Stimulated activated CD4-positive, alpha-beta T cell treated with anti-CD3 and anti-CD28 coated beads, Interleukin-4, amount 100 ng/mL, for 48 hours (primary cell): ENCODE data around the gene KSR2.
"Not testable (repeated sequence)": the region's sequence is repeated elsewhere in the genome, so short reads cannot be mapped to it uniquely, and the experiment has no call there.

Source experiments
- DNase-seq, 2 donors: peaks; one replicate each; pipeline ENCODE4 v3.0.0-alpha.2; 2020; ENCODE audit warnings: low read depth in 2 of 2

KSR2 gene

DNA sequence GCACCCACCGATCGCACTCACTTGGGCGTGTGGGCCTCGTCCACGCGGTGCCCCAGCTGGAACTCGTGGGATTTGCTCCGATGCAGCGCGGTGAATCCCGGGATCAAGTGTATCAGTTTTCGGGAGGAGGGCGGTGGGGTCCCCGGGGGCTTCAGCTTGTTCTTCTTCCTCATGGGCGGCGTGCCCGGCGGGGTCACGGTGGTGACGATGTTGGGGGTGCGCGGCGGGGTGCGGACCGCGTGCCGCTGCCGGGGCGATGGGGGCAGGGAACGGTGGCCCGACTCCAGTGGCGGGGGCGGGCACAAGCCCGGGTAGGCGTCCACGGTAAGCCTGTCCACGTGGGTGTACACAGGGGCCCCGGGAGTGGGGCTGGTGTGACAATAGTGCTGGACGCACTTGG lies 207.8 kb downstream of the KSR2 start:
- no peak for DNase-seq

DNA sequence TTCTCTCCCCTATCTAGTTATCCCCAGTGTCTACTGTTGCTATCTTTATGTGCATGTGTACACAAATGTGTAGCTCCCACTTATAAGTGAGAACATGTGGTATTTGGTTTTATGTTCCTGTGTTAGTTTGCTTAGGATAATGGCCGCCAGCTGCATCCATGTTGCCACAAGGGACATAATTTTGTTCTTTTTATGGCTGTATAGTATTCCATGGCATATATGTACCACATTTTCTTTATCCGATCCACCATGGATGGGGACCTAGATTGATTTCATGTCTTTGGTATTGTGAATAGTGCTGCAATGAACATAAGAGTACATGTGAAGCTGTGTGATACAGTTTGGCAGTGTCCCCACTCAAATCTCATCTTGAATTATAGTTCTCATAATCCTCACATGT lies 218.1 kb downstream of the KSR2 start:
- no peak for DNase-seq

DNA sequence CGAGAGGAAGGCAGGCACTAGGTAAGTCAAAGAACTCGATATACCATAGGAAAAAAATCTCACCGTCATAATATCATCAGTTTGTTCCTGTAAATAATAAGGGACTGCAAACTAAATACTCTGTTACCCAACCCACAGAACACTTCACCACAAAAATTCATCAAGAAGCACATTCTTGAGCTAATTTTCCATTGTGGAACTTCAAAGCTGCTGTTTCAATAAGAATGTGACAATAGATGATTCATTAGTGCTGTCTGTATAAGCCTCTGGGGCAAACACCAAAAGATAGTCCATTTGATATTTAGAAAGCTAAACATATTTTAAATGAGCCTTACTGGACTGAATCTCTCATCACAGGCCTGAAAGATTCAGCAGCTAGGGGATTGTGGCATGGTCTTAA lies 219.4 kb downstream of the KSR2 start:
- no peak for DNase-seq

DNA sequence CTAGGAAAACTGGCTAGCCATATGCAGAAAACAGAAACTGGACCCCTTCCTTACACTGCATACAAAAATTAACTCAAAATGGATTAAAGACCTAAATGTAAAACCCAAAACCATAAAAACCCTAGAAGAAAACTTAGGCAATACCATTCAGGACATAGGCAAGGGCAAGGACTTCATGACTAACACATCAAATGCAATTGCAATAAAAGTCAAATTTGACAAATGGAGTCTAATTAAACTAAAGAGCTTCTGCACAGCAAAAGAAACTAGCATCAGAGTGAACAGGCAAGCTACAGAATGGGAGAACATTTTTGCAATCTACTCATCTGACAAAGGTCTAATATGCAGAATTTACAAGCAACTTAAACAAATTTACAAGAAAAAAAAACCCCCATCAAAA lies 222.4 kb downstream of the KSR2 start:
- not testable (repeated sequence) for DNase-seq

DNA sequence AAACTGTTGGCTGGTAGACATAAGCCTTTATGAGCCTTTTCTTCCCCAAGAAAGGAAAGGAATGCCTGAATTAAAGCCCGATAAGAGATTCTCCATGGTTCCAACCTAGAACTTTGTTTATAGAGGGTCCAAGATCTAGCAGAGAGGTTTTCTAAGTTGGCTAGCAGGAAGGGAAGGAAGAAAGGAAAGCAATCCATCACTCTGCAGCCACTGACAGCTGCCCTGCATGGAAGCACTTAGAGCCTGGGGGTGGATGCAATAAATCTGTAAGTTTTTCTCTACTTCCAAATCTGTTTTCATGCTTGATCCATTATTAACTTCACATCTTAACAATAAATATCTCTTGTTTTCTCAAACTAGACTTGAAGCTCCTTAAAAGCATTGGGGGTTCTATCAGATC lies 224.4 kb downstream of the KSR2 start:
- no peak for DNase-seq

DNA sequence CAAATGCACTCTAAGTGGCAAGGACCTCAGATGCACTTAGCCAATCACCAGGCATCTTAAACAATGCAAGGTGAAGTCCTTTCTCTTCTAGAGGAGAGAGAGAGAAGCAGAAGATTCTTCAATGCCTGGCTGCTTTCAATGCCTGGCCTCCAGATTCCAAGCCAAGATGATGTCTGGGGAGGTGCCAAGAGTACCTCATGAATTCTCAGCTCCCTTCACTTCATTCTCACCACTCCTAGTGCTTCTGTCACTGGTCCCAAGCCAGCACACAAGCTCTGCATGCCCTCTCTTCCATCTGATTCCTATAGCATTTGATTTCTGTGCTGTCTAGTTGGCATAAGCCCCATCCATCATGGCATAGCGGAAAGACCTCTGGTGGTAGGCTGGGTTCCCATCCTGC lies 225.0 kb downstream of the KSR2 start:
- no peak for DNase-seq

DNA sequence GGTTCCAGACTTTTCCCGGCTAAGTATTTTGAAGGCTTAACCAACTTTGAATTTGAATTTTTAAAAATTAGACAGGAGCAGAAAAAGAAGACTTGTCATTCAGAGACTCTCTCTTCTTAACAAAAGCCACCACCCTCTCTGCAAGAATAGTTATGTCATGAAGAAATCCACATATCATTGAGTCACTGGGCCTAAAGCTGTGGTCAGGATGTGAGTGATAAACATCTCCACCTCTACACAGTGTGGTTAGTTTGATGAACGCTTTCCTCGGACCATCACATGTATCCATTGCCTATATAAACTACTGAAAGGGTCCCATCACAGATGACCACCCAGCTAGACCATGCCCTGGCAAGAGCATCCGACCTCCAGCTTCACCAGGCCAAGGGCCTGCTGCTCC lies 226.1 kb downstream of the KSR2 start:
- DNase-seq, result no peak

DNA sequence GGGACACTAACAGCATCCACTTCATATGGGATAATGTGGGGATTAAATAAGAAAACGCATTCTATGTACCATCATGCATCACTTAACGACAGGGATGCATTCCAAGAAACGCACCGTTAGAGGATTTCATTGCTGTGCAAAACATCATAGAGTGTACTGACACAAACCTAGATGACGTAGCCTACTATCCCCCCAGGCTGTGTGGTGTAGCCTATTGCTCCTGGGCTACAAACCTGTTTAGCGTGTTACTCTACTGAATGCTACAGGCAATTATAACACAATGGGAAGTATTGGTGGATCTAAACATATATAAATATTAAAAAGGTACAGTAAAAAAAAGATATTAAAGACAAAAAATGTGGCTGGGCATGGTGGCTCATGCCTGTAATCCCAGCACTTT lies 230.6 kb downstream of the KSR2 start:
- no peak for DNase-seq

DNA sequence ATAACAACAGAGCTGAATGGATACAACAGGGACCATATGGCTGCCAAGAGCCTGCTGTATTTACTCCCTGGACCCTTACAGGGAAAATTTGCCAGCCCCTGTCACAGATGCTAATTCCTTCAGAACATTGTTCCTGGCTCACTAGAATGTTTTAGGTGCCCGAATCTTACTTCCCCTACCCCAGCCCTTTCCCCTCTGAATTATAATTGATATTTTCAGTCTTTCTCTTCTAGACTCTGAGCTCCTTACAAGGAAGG lies 235.3 kb downstream of the KSR2 start:
- DNase-seq, result no peak

DNA sequence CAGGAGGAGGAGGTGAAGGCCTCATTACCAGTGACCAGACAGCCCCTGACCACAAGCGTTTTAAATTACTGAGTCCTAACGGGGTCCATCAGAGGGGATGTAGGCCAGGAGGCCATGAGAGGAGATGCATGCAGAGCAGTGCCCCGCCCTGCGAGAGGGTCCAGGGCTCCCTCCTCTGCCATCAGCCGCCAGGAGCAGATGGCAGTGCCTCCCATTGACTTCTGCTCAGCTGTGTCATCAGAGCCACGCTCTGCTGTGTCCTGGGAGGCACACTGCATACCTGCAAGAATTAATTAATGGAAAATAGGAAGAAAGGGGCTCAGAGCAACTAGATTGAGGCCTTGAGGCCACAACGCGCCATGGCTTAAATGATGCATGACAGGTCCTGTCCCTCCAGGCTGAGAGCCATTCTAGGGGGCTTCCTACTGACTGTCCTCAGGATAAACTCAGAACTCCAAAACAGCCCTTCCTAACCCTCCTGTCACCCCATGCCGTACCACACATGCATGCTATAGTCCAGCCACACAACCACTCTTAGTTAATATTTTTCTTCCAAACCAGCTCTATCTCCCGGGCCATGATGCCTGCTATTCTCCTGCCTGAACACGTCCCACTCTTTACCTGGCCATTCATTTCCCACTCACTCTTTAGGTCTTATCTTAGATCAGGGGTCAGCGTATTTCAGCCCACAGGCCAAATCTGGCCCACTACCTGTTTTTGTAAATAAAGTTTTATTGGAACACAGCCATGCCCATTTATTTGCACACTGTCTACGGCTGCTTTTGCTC lies 235.8 kb downstream of the KSR2 start:
- no peak for DNase-seq

DNA sequence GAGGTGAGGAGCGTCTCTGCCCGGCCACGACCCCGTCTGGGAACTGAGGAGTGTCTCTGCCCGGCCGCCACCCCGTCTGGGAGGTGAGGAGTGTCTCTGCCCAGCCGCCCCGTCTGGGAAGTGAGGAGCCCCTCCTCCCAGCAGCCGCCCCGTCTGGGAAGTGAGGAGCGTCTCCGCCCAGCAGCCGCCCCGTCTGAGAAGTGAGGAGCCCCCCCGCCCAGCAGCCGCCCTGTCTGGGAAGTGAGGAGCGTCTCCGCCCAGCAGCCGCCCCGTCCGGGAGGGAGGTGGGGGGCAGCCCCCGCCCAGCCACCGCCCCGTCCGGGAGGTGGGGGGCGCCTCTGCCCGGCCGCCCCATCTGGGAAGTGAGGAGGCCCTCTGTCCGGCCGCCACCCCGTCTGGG lies 237.7 kb downstream of the KSR2 start:
- DNase-seq, result not testable (repeated sequence)

DNA sequence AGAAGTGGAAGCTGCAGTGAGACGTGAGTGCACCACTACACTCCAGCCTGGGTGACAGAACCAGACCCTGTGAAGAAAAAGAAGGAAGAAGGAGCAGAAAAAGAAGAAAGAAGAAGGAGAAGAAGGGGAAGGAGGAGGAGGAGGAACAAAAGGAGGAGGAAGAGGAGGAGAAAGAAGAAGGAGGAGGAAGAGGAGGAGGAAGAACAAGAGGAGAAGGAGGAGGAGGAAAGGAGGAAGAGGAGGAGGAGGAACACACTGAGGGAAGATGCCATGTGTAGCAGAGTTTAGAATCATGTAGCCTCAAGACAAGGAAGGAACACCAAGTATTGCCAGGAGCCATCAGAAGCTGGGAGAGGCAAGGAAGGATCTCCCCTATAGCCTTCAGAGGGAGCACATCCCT lies 241.5 kb downstream of the KSR2 start:
- no peak for DNase-seq

DNA sequence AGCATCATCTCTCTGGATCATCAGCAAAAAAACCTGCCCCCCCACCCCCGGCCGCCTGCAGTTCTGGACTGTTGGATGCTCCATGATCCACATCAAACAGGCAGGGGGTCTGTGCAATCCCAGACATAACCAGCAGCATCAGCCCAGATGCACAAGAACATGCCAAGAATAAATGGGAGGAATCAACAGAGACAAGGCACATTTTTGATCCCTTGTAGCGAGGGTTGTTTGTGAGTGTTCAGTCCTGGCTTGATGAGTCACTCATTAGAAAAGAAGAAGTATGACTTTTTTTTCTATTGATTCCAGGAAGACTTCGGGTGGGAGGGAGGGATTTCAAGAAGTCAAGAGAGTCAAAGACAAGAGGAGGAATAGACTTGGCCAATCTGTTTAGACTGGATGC lies 244.2 kb downstream of the KSR2 start:
- DNase-seq, result no peak

DNA sequence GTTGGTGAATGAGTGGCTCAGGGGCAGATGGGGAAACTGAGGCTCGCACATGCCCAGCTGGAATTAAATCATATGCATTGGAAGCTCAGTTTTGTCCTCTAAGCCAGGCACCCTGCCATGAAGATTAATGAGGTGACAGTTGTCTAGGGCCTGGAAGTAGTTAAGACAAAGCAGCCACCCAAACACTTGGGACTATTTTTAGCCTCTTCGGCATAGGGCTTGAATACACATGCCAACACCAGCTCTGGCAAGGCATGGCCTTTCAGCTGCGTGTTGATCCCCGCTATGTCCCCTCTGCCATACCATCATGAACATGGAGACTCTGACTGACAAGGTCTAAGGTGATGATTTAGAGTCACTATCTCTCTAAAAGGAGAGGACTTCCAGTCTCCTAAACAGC lies 250.2 kb downstream of the KSR2 start:
- DNase-seq, result no peak

DNA sequence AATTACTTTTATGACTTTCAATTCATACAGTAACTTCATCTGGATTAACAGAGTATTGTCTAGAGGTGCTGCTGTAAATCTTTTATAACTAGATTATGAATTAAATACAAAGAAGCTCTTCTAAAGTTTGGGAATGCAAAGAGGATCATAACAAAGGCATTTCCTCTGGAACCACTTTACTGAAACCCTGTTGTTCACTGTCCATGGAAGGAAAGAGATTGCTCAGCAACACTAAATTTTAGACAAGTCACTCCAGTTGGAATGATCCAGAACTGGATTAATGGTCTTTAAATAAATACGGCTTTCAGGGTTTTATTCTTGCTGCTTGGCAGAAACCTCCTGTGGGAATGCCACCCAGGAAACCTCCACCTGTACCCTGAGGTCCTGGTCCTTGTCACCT lies 250.6 kb downstream of the KSR2 start:
- no peak for DNase-seq

DNA sequence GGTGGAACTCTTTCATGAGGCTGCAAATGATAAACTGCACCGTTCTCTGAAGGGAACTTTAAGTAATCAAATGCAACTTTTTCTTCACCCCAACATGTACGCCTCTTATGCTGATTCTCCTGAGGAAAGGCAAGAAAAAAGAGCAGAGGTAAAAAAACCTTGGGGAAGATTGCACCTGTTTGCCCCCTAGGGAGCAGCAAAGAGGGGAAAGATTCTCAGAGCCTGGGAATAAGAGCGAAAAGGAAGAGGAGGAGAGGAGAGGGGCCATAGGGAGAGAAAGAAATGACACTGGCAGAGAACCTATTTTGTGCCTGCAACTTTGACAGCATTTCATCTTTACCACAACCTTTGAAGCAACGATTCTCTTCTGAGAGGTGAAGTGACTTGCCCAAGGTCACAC lies 254.6 kb downstream of the KSR2 start:
- DNase-seq, result no peak

DNA sequence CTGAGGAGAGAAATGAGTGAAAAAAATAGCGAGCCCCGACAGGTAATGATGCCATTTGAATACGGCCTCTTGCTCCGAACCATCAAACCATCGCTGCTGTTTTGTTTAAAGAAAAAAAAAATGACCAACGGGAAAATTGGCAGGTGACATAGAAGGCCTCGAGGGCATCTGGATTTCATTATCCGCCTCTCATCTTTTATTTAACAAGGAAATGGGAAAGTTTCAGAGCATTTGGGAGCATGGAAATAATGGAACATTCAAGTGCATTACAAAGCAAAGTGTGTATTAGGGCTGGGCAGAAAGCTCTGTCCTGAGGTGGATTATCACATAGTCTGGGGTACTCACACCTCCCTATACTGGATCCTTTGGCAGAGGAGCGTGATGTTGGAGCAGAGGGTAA lies 258.7 kb downstream of the KSR2 start:
- no peak for DNase-seq

DNA sequence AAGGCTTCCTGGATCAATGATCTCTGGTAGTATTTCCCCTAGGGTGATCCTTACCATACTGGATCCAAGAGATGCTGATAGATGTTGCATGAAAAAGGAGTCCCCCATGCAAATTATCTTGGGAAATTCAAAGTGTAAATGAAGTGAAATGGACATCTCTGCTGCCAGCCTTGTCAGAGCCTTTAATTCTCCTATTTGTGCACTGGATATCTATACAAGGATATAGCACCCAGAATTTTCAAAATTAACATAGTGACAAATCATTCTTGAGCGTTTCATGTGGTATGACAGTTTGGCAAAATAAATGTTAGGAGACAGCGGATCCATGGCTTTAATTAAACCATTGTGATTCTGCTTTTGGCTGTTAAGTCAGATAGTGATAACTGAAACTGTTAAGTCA lies 260.9 kb downstream of the KSR2 start:
- no peak for DNase-seq

DNA sequence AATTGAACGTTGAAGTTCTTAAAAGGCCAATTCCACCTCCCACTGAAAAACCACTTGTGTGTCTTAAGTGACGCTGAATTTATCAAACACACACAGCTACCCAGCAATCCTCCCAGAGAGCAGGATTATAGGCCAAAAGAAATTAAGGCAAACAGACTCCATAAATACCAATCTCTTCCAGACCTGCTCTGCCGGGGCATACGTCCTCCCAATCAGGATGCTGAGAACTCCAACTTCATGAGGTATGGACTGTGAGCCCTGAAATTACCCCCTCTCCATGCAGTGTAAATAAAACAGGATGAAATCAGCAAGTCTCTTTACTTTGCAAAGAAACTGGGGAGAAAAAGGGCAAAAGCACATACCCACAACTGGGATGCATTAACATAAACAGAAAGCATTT lies 265.2 kb downstream of the KSR2 start:
- DNase-seq, result no peak

DNA sequence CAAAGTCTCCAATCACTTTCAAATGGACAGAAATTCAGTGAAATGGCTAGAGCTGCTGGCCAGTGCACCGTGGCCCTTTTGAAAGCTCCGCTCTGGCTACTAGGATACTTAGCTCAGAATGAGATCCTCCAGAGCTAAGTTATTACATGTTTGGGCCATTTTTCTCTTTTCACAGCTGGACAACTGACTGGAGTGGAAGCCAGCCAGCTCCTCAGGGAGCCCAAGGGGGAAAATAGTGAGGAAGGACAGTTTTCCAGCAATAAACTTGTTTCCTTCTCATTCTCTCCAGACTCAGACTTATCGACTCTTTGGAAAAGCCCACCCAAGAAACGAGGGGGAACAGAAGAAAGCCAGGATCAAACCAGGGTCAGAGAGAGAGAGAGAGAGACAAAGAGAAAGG lies 266.0 kb downstream of the KSR2 start:
- DNase-seq, result no peak

DNA sequence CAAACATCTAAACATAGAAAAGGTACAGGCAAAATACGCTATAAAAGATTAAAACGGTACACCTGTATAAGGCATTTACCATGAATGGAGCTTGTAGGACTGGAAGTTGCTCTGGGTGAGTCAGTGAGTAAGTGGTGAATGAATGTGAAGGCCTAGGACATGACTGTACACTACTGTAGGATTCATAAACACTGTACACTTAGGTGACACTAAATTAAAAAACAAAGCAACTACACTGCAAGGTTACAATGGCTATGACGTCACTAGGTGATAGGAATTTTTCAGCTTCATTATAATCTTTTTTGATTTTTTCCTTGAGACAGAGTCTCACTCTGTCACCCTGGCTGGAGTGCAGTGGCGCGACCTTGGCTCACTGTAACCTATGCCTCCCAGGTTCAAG lies 269.2 kb downstream of the KSR2 start:
- no peak for DNase-seq

DNA sequence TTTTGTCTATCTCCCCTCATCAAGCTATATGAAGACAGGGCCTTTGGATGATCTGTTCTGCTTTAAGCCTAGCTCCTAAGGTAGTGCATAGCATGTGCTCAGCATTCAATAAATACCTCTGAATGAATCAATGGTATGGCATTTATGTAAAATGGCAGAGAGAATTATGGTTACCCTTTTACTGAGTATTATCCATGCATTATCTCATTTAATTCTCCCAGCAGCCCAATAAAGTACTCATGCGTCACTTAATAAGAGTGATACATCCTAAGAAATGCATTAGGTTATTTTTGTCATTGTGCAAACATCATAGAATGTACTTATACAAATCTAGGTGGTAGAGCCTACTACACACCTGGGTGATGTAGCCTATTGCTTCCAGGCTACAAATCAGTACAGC lies 269.7 kb downstream of the KSR2 start:
- no peak for DNase-seq

DNA sequence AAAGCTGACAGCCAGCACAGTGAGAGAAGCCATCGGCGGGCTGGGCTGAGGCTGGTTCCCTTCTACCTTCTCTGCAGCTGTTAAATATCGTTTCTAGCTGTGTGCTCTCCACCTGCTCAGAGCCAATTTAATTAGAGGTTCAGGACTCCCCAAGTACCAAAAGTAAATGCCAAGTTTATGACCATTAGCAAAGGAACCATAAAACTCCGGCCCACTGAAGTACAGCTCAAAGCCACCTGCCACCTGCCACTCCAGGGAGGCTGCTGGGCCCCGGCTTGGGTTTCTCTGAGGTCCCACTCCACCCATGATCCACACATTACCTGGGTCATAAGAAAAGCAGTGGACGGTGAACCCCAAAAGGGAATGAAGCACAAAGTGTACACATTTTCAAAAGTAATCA lies 272.8 kb downstream of the KSR2 start:
- DNase-seq, result no peak

DNA sequence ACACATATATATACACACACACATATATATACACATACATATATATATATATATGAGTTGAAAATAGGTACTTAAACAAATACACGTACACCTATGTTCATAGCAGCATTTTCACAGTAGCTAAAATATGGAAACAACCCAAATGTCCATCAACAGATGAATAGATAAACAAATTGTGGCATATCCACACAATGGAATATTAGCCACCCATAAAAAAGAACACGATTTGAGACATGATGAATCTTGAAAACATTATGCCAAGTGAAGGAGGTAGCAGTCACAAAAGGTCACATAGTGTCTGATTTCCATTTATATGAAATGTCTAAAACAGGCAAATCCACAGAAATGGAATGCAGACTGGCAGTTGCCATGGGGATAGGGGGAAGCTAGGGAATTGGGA lies 276.3 kb downstream of the KSR2 start:
- no peak for DNase-seq

DNA sequence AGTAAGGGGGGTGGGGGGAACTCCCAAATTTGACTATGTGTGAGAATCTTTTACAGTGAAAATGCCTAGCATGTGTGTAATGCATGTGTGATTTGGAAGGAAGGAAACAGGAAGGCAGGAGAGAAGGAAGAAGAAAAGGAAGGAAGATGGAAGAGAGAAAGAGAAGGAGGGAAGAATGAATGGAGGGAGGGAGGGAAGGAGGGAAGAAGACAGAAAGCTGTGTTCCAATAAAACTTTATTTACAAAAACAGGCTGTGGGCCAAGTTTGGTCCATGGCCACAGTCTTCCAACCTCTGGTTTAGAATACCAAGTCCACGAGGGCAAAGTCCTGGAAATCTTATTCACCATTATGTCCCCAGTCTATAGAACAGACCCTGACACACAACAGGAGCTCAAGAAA lies 278.9 kb downstream of the KSR2 start:
- DNase-seq, result no peak
